ENCODE data around the gene SURF2.
"Not testable (repeated sequence)": the region's sequence is repeated elsewhere in the genome, so short reads cannot be mapped to it uniquely, and the experiment has no call there.

DNA sequence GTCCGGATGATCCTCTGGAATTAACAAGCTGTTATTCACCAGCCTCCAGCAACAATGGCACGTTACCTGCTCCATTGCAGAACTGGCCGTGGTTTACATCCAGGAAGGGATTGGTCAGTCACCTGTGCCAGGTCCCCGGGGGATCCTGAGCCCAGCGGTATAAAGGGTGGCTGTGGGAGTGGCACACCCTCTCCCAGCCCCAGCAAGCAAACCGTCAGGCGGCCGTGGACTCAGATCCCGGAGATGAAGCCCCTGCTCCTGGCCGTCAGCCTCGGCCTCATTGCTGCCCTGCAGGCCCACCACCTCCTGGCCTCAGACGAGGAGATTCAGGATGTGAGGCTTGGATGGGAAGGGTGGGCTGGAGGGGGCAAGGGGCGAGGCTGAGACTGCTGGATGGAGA, 38.8 kb upstream of the SURF2 start:
- TF ChIP-seq, protein P1, sequence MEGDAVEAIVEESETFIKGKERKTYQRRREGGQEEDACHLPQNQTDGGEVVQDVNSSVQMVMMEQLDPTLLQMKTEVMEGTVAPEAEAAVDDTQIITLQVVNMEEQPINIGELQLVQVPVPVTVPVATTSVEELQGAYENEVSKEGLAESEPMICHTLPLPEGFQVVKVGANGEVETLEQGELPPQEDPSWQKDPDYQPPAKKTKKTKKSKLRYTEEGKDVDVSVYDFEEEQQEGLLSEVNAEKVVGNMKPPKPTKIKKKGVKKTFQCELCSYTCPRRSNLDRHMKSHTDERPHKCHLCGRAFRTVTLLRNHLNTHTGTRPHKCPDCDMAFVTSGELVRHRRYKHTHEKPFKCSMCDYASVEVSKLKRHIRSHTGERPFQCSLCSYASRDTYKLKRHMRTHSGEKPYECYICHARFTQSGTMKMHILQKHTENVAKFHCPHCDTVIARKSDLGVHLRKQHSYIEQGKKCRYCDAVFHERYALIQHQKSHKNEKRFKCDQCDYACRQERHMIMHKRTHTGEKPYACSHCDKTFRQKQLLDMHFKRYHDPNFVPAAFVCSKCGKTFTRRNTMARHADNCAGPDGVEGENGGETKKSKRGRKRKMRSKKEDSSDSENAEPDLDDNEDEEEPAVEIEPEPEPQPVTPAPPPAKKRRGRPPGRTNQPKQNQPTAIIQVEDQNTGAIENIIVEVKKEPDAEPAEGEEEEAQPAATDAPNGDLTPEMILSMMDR (IDR thresholded peaks at IDR 0.05) = not testable (repeated sequence)
- TF ChIP-seq POLR2AphosphoS5 (IDR thresholded peaks at IDR 0.05) = not testable (repeated sequence)
